ENCODE measurements around the gene MIS18A. TPM values are rescaled to one million over a fixed set of nuclear protein-coding genes. Genes with fewer than 3 reads are reported as not detected.

MIS18A gene
- total and polyA plus RNA-seq, 2 experiments from 2014 or later: 46.1 to 133 TPM

GRCh38 chr21:32312326-32312725 is 33.5 kb upstream of the MIS18A start:
- no peaks in the 10 kb centered on the region; the same call in 1 of the 2 replicates for H3K79me2 ChIP-seq (replicated peaks; ENCODE audit: insufficient read depth)
- H3K4me1 ChIP-seq (ENCODE audit: insufficient read depth): no peaks in the 10 kb centered on the region
- H3K36me3 ChIP-seq (ENCODE audit: insufficient read depth): peaks cover 22% of the 10 kb centered on the region
- no peak overlapping the region for H3K4me2 ChIP-seq
- Mint-ChIP-seq H3K36me3 (ENCODE audit: low read depth) (peaks cover 39% of the 10 kb centered on the region), H3K4me3 (no peak overlapping the region), H3K9me3 (no peaks in the 10 kb centered on the region), H3K4me1 (peaks cover 4% of the 10 kb centered on the region; the same call in 1 of the 3 replicates), H3K27me3 (ENCODE audit: insufficient read depth, low read depth, poor library complexity) (peaks cover 3% of the 10 kb centered on the region), H3K27ac (no peak overlapping the region)
- H3K27me3 ChIP-seq (ENCODE audit: insufficient read depth): no peaks in the 10 kb centered on the region
- no peak overlapping the region for H3K27ac ChIP-seq (ENCODE audit: low read depth)
- no peak for TF ChIP-seq NANOG (IDR thresholded peaks at IDR 0.05; ENCODE audit: borderline replicate concordance)
- TF ChIP-seq CTCF (conservative IDR thresholded peaks at IDR 0.05; ENCODE audit: low read depth in 2 of 2): no peak
- no peak for TF ChIP-seq POLR2AphosphoS5 (IDR thresholded peaks at IDR 0.05; ENCODE audit: low read depth)
- TF ChIP-seq EZH2 (IDR thresholded peaks at IDR 0.05; ENCODE audit: low read depth, unreplicated experiment): no peak
- no peak for TF ChIP-seq ETS1 (IDR thresholded peaks at IDR 0.05)
- no peak for TF ChIP-seq CREB1 (CRISPR knock-in tag; IDR thresholded peaks at IDR 0.05; ENCODE audit: low read depth)
- no peak for TF ChIP-seq ZNF462 (CRISPR knock-in tag; IDR thresholded peaks at IDR 0.05)
- no peak for TF ChIP-seq JUNB (IDR thresholded peaks at IDR 0.05; ENCODE audit: unreplicated experiment)
- TF ChIP-seq, protein P1, sequence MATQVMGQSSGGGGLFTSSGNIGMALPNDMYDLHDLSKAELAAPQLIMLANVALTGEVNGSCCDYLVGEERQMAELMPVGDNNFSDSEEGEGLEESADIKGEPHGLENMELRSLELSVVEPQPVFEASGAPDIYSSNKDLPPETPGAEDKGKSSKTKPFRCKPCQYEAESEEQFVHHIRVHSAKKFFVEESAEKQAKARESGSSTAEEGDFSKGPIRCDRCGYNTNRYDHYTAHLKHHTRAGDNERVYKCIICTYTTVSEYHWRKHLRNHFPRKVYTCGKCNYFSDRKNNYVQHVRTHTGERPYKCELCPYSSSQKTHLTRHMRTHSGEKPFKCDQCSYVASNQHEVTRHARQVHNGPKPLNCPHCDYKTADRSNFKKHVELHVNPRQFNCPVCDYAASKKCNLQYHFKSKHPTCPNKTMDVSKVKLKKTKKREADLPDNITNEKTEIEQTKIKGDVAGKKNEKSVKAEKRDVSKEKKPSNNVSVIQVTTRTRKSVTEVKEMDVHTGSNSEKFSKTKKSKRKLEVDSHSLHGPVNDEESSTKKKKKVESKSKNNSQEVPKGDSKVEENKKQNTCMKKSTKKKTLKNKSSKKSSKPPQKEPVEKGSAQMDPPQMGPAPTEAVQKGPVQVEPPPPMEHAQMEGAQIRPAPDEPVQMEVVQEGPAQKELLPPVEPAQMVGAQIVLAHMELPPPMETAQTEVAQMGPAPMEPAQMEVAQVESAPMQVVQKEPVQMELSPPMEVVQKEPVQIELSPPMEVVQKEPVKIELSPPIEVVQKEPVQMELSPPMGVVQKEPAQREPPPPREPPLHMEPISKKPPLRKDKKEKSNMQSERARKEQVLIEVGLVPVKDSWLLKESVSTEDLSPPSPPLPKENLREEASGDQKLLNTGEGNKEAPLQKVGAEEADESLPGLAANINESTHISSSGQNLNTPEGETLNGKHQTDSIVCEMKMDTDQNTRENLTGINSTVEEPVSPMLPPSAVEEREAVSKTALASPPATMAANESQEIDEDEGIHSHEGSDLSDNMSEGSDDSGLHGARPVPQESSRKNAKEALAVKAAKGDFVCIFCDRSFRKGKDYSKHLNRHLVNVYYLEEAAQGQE (IDR thresholded peaks at IDR 0.05; ENCODE audit: unreplicated experiment): no peak
- no peak for TF ChIP-seq ZNF114 (CRISPR knock-in tag; IDR thresholded peaks at IDR 0.05)
- no peak for TF ChIP-seq STAT1 (IDR thresholded peaks at IDR 0.05; ENCODE audit: unreplicated experiment)
- no peak for TF ChIP-seq EZH2phosphoT487 (IDR thresholded peaks at IDR 0.05; ENCODE audit: unreplicated experiment)
- TF ChIP-seq ZNF331 (CRISPR knock-in tag; IDR thresholded peaks at IDR 0.05; ENCODE audit: low read depth): no peak
- H3K9me2 ChIP-seq (ENCODE audit: insufficient read depth): no peaks in the 10 kb centered on the region
- H4K20me1 ChIP-seq (replicated peaks; ENCODE audit: insufficient read depth): peaks cover 3% of the 10 kb centered on the region
- H3F3A ChIP-seq (replicated peaks; ENCODE audit: low read depth): no peaks in the 10 kb centered on the region
- no peak overlapping the region for H3K4me3 ChIP-seq
- ATAC-seq (no peak), DNase-seq (ENCODE audit: low spot score) (no peak)
- H2AFZ ChIP-seq: no peak overlapping the region
